GM11168 (cell line): Measurements from ENCODE around the gene PEX14.

Source experiments
- in situ Hi-C: fragments of 300-500 bp; cut with MboI; formaldehyde crosslinking; loops from one replicate; pipeline ENCODE4 v1.12.0; 2022; ENCODE audit warnings: low sequenced_read_pairs; ENCODE audit not compliant: unreplicated experiment

Gene PEX14

GRCh38 chr1:10653370-10654125, 178.8 kb downstream of the PEX14 start:
- in situ Hi-C loops = no loop called here

GRCh38 chr1:10655002-10655401, 180.3 kb downstream of the PEX14 start:
- in situ Hi-C loops = no loop called here

GRCh38 chr1:10656431-10656830, 181.7 kb downstream of the PEX14 start:
- in situ Hi-C loops = no loop called here

GRCh38 chr1:10657088-10657847, 182.5 kb downstream of the PEX14 start:
- in situ Hi-C loops = no loop called here

- in situ Hi-C loops = no loop called here
Measured at GRCh38 chr1:10658396-10659066, 183.8 kb downstream of the PEX14 start.

- in situ Hi-C loops = no loop called here
Measured at GRCh38 chr1:10659218-10659617, 184.5 kb downstream of the PEX14 start.

GRCh38 chr1:10659646-10660540, 185.1 kb downstream of the PEX14 start:
- in situ Hi-C loops = no loop called here

GRCh38 chr1:10661453-10661852, 186.7 kb downstream of the PEX14 start:
- in situ Hi-C loops = no loop called here

GRCh38 chr1:10662090-10662688, 187.4 kb downstream of the PEX14 start:
- in situ Hi-C loops = no loop called here

- in situ Hi-C loops = no loop called here
Measured at GRCh38 chr1:10662824-10663677, 188.3 kb downstream of the PEX14 start.

GRCh38 chr1:10663678-10664035, 188.9 kb downstream of the PEX14 start:
- in situ Hi-C loops = no loop called here

- in situ Hi-C loops = no loop called here
Measured at GRCh38 chr1:10664251-10664650, 189.5 kb downstream of the PEX14 start.

- in situ Hi-C loops = no loop called here
Measured at GRCh38 chr1:10665226-10665625, 190.5 kb downstream of the PEX14 start.

GRCh38 chr1:10665930-10666850, 191.4 kb downstream of the PEX14 start:
- in situ Hi-C loops = no loop called here

- in situ Hi-C loops = no loop called here
Measured at GRCh38 chr1:10667861-10668761, 193.4 kb downstream of the PEX14 start.

- in situ Hi-C loops = no loop called here
Measured at GRCh38 chr1:10669570-10669969, 194.8 kb downstream of the PEX14 start.

GRCh38 chr1:10670190-10670589, 195.4 kb downstream of the PEX14 start:
- in situ Hi-C loops = no loop called here
